Suppressor macrophage (primary cell): ENCODE measurements around the gene CDC123.
A peak's percentile ranks its signal among the peaks of the same experiment; 100 is the strongest.
"Not testable (repeated sequence)": the region's sequence is repeated elsewhere in the genome, so short reads cannot be mapped to it uniquely, and the experiment has no call there.

Source experiments
- DNase-seq, 4 experiments: peaks; one replicate each; pipeline ENCODE4 v3.0.0-alpha.2; 2020 to 2022
- total RNA-seq, 17 experiments: gene quantifications; one replicate each; lab custom pipeline; 2026; ENCODE audit warnings: mixed read lengths in 6 of 17, inconsistent platforms in 3 of 17; lab: John Stamatoyannopoulos, UW

Gene CDC123
- total RNA-seq: 28.1 to 93.6 (median 62.9) reads per million in 17 experiments

- peak; percentile 91 to 94 (median 92) for DNase-seq
These were observed at the start of gene CDC123, which contains the start of gene NUDT5 for GRCh38 chr10:12195603-12196506. Gene CDC123, plus strand, starts transcription at chr10:12196188. Its CDS starts 58 bp downstream, at chr10:12196246. Gene NUDT5, minus strand, starts transcription at chr10:12195891. Its CDS starts 9,600 bp downstream, at chr10:12186291.

- no peak for DNase-seq
These were observed 45.8 kb upstream of the CDC123 start for GRCh38 chr10:12150163-12150562.

- DNase-seq: no peak
These were observed 41.5 kb upstream of the CDC123 start for GRCh38 chr10:12154516-12154915.

- DNase-seq: no peak
These were observed 39.4 kb upstream of the CDC123 start for GRCh38 chr10:12156367-12157123.

- peak; percentile 26 to 81 (median 62) for DNase-seq
These were observed 37.9 kb upstream of the CDC123 start for GRCh38 chr10:12158111-12158510.

- no peak for DNase-seq
These were observed 35.3 kb upstream of the CDC123 start for GRCh38 chr10:12160664-12161063.

GRCh38 chr10:12162927-12163326 lies 33.1 kb upstream of the CDC123 start:
- no peak for DNase-seq

- DNase-seq: no peak
These were observed 31.9 kb upstream of the CDC123 start for GRCh38 chr10:12164085-12164484.

- no peak for DNase-seq
These were observed 31.0 kb upstream of the CDC123 start for GRCh38 chr10:12165036-12165435.

GRCh38 chr10:12165999-12166775 lies 29.8 kb upstream of the CDC123 start:
- no peak for DNase-seq

GRCh38 chr10:12171512-12171911 lies 24.5 kb upstream of the CDC123 start:
- DNase-seq: not testable (repeated sequence)

GRCh38 chr10:12177642-12178041 lies 18.3 kb upstream of the CDC123 start:
- DNase-seq: no peak

- DNase-seq: peak in 3 of 4 experiments; percentile 38 to 61 (median 55)
These were observed 16.3 kb upstream of the CDC123 start for GRCh38 chr10:12179606-12180170.

GRCh38 chr10:12180221-12180974 lies 15.6 kb upstream of the CDC123 start:
- DNase-seq: no peak

GRCh38 chr10:12181065-12181775 lies 14.8 kb upstream of the CDC123 start:
- peak; percentile 81 to 95 (median 88) for DNase-seq

- DNase-seq: no peak
These were observed 11.8 kb upstream of the CDC123 start for GRCh38 chr10:12184165-12184564.

- no peak for DNase-seq
These were observed 9.7 kb upstream of the CDC123 start for GRCh38 chr10:12186323-12186722.

- peak in 3 of 4 experiments; percentile 16 to 58 (median 51) for DNase-seq
These were observed 8.6 kb upstream of the CDC123 start for GRCh38 chr10:12187321-12187905.

GRCh38 chr10:12188656-12189055 lies 7.3 kb upstream of the CDC123 start:
- DNase-seq: no peak

GRCh38 chr10:12189426-12189825 lies 6.6 kb upstream of the CDC123 start:
- DNase-seq: no peak
